Right atrium auricular region (tissue), 2 donors: ENCODE results near the gene RPL18A. TPM values are rescaled to one million over a fixed set of nuclear protein-coding genes. Genes with fewer than 3 reads are reported as not detected.
"Not testable (repeated sequence)": the region's sequence is repeated elsewhere in the genome, so short reads cannot be mapped to it uniquely, and the experiment has no call there.

Experiments
- DNase-seq: peaks from one replicate; pipeline ENCODE4 v3.0.0-alpha.2; 2019; ENCODE audit warnings: low spot score
- H3K27ac ChIP-seq, 2 donors: fragments of 200-600 bp; sonication (generic); 1 replicate in 1 of 2; 2 replicates in 1 of 2; pipeline ENCODE4 v1.5.1; 2016 to 2019
- H3K27me3 ChIP-seq, 2 donors: fragments of 200-600 bp; sonication (generic); one replicate each; pipeline versions ENCODE4 v1.5.1 to v1.6.0; 2017 to 2019
- H3K36me3 ChIP-seq: fragments of 200-600 bp; sonication (generic); one replicate; pipeline ENCODE4 v1.5.1; 2016
- H3K4me1 ChIP-seq, 2 donors: fragments of 200-600 bp; sonication (generic); one replicate each; pipeline versions ENCODE4 v1.5.1 to v1.6.0; 2017 to 2019
- H3K4me3 ChIP-seq, 2 donors: fragments of 200-600 bp; sonication (generic); 1 replicate in 1 of 2; 2 replicates in 1 of 2; pipeline ENCODE4 v1.5.1; 2017 to 2019; ENCODE audit warnings: mild to moderate bottlenecking in 1 of 2, moderate library complexity in 1 of 2
- H3K9me3 ChIP-seq, 2 donors: fragments of 200-600 bp; sonication (generic); one replicate each; pipeline ENCODE4 v1.5.1; 2019
- total RNA-seq, 2 donors: library from RNA; depleted of rRNA; stranded (reverse); fragments of >200 nt; gene quantifications; one replicate each; pipeline ENCODE4 v1.1.0, GENCODE V29; 2016
- TF ChIP-seq, protein P1 (sequence below), 2 donors: fragments of 200-600 bp; sonication (generic); IDR thresholded peaks; one replicate each; pipeline ENCODE4 v1.5.1; 2019; ENCODE audit warnings: antibody characterized with exemption in 2 of 2

The RPL18A gene
- total RNA-seq, 2 donors from 2014 or later, result 496 to 916 TPM

- Histone ChIP-seq H3K36me3 (no peaks in the 10 kb centered on the region), H3K27me3 (no peaks in the 10 kb centered on the region), H3K4me3 (no peak overlapping the region), H3K9me3 (no peaks in the 10 kb centered on the region), H3K27ac (no peak overlapping the region), H3K4me1 (no peaks in the 10 kb centered on the region)
- TF ChIP-seq, protein P1, sequence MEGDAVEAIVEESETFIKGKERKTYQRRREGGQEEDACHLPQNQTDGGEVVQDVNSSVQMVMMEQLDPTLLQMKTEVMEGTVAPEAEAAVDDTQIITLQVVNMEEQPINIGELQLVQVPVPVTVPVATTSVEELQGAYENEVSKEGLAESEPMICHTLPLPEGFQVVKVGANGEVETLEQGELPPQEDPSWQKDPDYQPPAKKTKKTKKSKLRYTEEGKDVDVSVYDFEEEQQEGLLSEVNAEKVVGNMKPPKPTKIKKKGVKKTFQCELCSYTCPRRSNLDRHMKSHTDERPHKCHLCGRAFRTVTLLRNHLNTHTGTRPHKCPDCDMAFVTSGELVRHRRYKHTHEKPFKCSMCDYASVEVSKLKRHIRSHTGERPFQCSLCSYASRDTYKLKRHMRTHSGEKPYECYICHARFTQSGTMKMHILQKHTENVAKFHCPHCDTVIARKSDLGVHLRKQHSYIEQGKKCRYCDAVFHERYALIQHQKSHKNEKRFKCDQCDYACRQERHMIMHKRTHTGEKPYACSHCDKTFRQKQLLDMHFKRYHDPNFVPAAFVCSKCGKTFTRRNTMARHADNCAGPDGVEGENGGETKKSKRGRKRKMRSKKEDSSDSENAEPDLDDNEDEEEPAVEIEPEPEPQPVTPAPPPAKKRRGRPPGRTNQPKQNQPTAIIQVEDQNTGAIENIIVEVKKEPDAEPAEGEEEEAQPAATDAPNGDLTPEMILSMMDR (IDR thresholded peaks at IDR 0.05), result no peak
- DNase-seq, result no peak
Measured at GRCh38 chr19:17883627-17884410, 24.1 kb downstream of the RPL18A start.

GRCh38 chr19:17886515-17886914 is 26.8 kb downstream of the RPL18A start:
- Histone ChIP-seq H3K4me1 (no peaks in the 10 kb centered on the region), H3K27me3 (no peaks in the 10 kb centered on the region), H3K9me3 (no peaks in the 10 kb centered on the region), H3K27ac (no peak overlapping the region), H3K36me3 (no peaks in the 10 kb centered on the region), H3K4me3 (no peak overlapping the region)
- no peak for DNase-seq
- TF ChIP-seq, protein P1 (IDR thresholded peaks at IDR 0.05), result no peak

DNA sequence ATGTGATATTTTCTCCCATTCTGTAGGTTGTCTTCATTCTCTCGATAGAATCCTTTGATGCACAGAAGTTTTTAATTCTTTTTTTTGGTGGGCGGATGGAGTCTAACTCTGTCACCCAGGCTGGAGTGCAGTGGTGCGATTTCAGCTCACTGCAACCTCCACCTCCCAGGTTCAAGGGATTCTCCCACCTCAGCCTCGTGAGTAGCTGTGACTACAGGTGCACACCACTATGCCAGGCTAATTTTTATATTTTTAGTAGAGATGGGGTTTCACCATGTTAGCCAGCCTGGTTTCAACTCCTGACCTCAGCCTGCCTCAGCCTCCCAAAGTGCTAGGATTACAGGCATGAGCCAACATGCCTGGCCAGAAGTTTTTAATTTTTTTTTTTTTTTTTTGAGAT is 27.5 kb downstream of the RPL18A start:
- not testable (repeated sequence) for H3K27ac ChIP-seq, H3K9me3 ChIP-seq, H3K27me3 ChIP-seq, DNase-seq, H3K4me3 ChIP-seq, H3K36me3 ChIP-seq, H3K4me1 ChIP-seq

DNA sequence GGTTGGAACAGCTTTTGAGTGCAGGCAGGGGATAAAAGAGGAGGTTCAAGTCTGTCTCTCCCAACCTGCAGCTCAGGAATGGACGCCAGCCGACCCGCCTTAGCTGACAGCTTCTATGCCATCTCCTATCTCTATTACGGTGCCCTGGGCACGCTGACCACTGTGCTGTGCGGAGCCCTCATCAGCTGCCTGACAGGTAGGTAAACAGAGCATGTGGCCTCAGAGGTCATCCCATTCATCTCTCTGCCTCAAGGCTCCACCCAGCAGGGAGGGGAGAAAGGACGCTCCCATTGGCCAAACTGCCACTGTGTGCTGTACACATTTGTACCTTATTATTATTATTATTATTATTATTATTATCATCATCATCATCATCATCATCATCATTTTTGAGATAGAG is 28.6 kb downstream of the RPL18A start:
- H3K9me3 ChIP-seq, result no peaks in the 10 kb centered on the region
- no peak for DNase-seq
- no peaks in the 10 kb centered on the region for H3K4me1 ChIP-seq
- TF ChIP-seq, protein P1 (IDR thresholded peaks at IDR 0.05), result no peak
- no peak overlapping the region for H3K4me3 ChIP-seq
- no peak overlapping the region for H3K27ac ChIP-seq
- no peaks in the 10 kb centered on the region for H3K27me3 ChIP-seq
- H3K36me3 ChIP-seq, result no peaks in the 10 kb centered on the region

DNA sequence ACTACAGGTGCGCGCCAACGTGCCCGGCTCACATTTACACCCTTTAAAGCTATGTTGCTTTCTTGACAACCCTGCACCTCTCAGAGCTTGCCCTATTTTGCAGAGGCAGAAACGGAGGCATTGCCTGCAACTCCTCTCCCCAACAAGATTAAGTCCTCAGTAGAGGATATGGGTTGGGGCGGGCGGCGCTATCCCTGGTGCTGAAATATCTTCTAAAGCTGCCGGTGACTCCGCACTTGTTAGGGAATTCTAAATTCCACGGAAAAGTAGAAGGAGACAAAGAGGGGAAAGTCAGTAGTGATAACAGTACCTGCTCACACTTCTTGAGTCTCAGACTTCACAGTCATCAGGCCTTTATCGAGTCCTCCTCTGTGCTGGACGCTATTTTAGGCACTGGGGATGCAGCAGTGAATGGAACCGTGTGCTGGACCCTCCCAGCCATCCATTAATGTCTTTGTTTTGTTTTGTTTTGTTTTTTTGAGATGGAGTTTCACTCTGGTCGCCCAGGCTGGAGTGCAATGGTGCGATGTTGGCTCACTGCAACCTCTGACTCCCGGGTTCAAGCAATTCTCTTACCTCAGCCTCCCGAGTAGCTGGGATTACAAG is 30.0 kb downstream of the RPL18A start:
- Histone ChIP-seq H3K27ac (no peak overlapping the region), H3K36me3 (no peaks in the 10 kb centered on the region), H3K9me3 (no peaks in the 10 kb centered on the region), H3K4me3 (no peak overlapping the region), H3K4me1 (no peaks in the 10 kb centered on the region), H3K27me3 (no peaks in the 10 kb centered on the region)
- no peak for DNase-seq
- TF ChIP-seq, protein P1 (IDR thresholded peaks at IDR 0.05), result no peak

DNA sequence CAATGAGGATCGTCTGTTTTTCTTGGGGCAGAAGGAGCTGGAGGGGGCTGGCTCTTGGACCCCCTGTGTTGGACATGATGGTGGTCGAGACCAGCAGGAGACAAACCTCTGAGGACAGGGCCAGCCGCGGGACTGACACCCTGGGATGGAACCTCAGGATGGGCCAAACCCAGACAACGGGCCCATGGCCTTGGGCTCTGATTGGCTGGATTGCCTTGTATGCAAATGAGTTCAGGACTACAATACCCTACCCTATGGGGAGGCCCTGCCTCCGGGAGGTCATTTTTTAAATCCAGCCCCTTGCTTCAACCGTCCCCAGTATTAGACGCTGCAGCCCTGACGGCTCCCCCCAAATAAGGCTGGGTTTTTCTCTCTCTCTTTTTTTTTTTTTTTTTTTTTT is 34.1 kb downstream of the RPL18A start:
- Histone ChIP-seq H3K9me3 (no peaks in the 10 kb centered on the region), H3K27me3 (no peaks in the 10 kb centered on the region), H3K4me3 (no peak overlapping the region), H3K36me3 (no peaks in the 10 kb centered on the region), H3K4me1 (no peaks in the 10 kb centered on the region), H3K27ac (no peak overlapping the region)
- TF ChIP-seq, protein P1 (IDR thresholded peaks at IDR 0.05), result no peak
- DNase-seq, result no peak
